Hepatocyte (in vitro differentiated cells): Measurements from ENCODE around the gene PLEKHM3. TPM values are rescaled to one million over a fixed set of nuclear protein-coding genes. Genes with fewer than 3 reads are reported as not detected.

Experiments
- DNase-seq: peaks from one replicate; pipeline ENCODE4 v3.0.0-alpha.2; 2016; ENCODE audit warnings: low spot score
- H2AFZ ChIP-seq: fragments of 200-600 bp; sonication (generic); 2 replicates; pipeline ENCODE4 v1.6.0; 2016; ENCODE audit warnings: antibody characterized with exemption, mild to moderate bottlenecking
- H3K27ac ChIP-seq: fragments of 200-600 bp; sonication (generic); 2 replicates; pipeline ENCODE4 v1.5.1; 2016; ENCODE audit warnings: mild to moderate bottlenecking
- H3K27me3 ChIP-seq: fragments of 200-600 bp; sonication (generic); 2 replicates; pipeline ENCODE4 v1.6.1; 2016
- H3K36me3 ChIP-seq: fragments of 200-600 bp; sonication (generic); replicated peaks from 2 replicates; pipeline ENCODE4 v1.5.1; 2016; ENCODE audit warnings: low read depth; ENCODE audit not compliant: insufficient read depth
- H3K4me1 ChIP-seq: fragments of 200-600 bp; sonication (generic); 2 replicates; pipeline ENCODE4 v1.5.1; 2016; ENCODE audit warnings: mild to moderate bottlenecking, moderate library complexity; ENCODE audit not compliant: insufficient read depth
- H3K4me2 ChIP-seq: fragments of 200-600 bp; sonication (generic); 2 replicates; pipeline ENCODE4 v1.6.0; 2016
- H3K4me3 ChIP-seq: fragments of 200-600 bp; sonication (generic); 2 replicates; pipeline ENCODE4 v1.5.1; 2016; ENCODE audit warnings: mild to moderate bottlenecking
- H3K79me2 ChIP-seq: fragments of 200-600 bp; sonication (generic); 2 replicates; pipeline ENCODE4 v1.6.0; 2017; ENCODE audit warnings: mild to moderate bottlenecking
- H3K9me2 ChIP-seq: fragments of 200-600 bp; sonication (generic); replicated peaks from 2 replicates; pipeline ENCODE4 v1.6.0; 2017; ENCODE audit warnings: mild to moderate bottlenecking; ENCODE audit not compliant: insufficient read depth
- H3K9me3 ChIP-seq: fragments of 200-600 bp; sonication (generic); 2 replicates; pipeline ENCODE4 v1.5.1; 2016; ENCODE audit warnings: low read depth, mild to moderate bottlenecking
- H4K20me1 ChIP-seq: fragments of 200-600 bp; sonication (generic); 2 replicates; pipeline ENCODE4 v1.6.0; 2016; ENCODE audit warnings: mild to moderate bottlenecking; ENCODE audit not compliant: insufficient read depth, poor library complexity, severe bottlenecking
- CTCF ChIP-seq: fragments of 200-600 bp; sonication (generic); IDR thresholded peaks from 2 replicates; pipeline ENCODE4 v1.5.1; 2016; ENCODE audit warnings: antibody characterized with exemption, mild to moderate bottlenecking; ENCODE audit not compliant: poor library complexity
- EZH2 ChIP-seq: fragments of 200-600 bp; sonication (generic); IDR thresholded peaks from 2 replicates; pipeline ENCODE4 v1.6.1; 2016; ENCODE audit warnings: antibody characterized with exemption, mild to moderate bottlenecking, borderline replicate concordance
- EZH2phosphoT487 ChIP-seq: fragments of 200-600 bp; sonication (generic); IDR thresholded peaks from one replicate; pipeline ENCODE4 v1.6.1; 2018; ENCODE audit warnings: antibody characterized with exemption, mild to moderate bottlenecking, low read depth, moderate library complexity; ENCODE audit not compliant: unreplicated experiment, severe bottlenecking
- WGBS: methylation state at CpG from one replicate; pipeline ENCODE4 v1.1.6; 2016; ENCODE audit warnings: low lambda C conversion rate; ENCODE audit errors: missing lambda C conversion rate; 5-methylcytosine and 5-hydroxymethylcytosine counted together
- polyA plus RNA-seq: library from polyadenylated mRNA; unstranded; fragments of >200 nt; fragmentation: Nextera tagmentation; extraction: Ambion mirVana; gene quantifications from 2 replicates; pipeline ENCODE4 v1.2.1, GENCODE V29; 2016
- total RNA-seq: library from RNA; depleted of rRNA; stranded (reverse); fragments of >200 nt; gene quantifications from 2 replicates; pipeline ENCODE4 v1.2.3, GENCODE V29; 2014

Gene PLEKHM3
- total and polyA plus RNA-seq, 2 experiments from 2014 or later: 4.2 to 11.1 TPM

GRCh38 chr2:207993151-207993763 is 32.1 kb downstream of the PLEKHM3 start:
- Histone ChIP-seq H3K9me2 (no peaks in the 10 kb centered on the region), H3K4me2 (no peak overlapping the region), H3K27ac (no peak overlapping the region), H3K36me3 (no peaks in the 10 kb centered on the region), H3K4me3 (no peak overlapping the region), H3K9me3 (no peaks in the 10 kb centered on the region), H3K4me1 (no peaks in the 10 kb centered on the region), H2AFZ (no peak overlapping the region), H3K27me3 (no peaks in the 10 kb centered on the region), H4K20me1 (no peaks in the 10 kb centered on the region), H3K79me2 (peaks cover 10% of the 10 kb centered on the region)
- WGBS: 94% methylated on average over 4 of the region's 4 CpGs
- TF ChIP-seq EZH2phosphoT487: no peak
- TF ChIP-seq CTCF: no peak
- TF ChIP-seq EZH2: no peak
- no peak for DNase-seq

- Histone ChIP-seq H3K36me3 (no peaks in the 10 kb centered on the region), H3K4me2 (no peak overlapping the region), H3K27me3 (no peaks in the 10 kb centered on the region), H3K4me1 (no peaks in the 10 kb centered on the region), H2AFZ (no peak overlapping the region), H3K9me3 (no peaks in the 10 kb centered on the region), H3K9me2 (no peaks in the 10 kb centered on the region), H4K20me1 (no peaks in the 10 kb centered on the region), H3K27ac (no peak overlapping the region), H3K4me3 (no peak overlapping the region), H3K79me2 (peaks cover 17% of the 10 kb centered on the region)
- WGBS: 100% methylated on average over 1 of the region's 1 CpG
- no peak for DNase-seq
- TF ChIP-seq EZH2phosphoT487: no peak
- no peak for TF ChIP-seq CTCF
- no peak for TF ChIP-seq EZH2
Measured at GRCh38 chr2:207991944-207992343, 33.4 kb downstream of the PLEKHM3 start.

DNA sequence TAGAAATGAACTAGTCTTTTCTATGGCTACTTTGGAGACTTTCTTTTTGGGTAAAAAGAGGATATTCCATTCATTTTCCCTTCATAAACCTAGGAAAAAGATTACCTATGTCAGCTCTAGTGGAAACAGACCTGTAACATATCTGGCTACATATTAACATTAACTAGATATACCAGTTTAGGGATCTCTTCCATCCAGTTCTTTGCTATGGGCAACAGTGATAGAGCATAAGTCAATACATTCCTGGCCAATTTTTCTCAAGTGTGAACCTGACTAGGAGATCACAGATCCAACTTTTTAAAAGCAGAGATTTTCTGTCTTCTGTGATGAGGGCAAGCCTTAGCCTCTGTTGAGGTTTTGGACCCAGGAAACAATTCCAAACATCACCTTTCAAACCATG is 34.5 kb downstream of the PLEKHM3 start:
- no peak overlapping the region for H3K4me3 ChIP-seq
- H3K4me2 ChIP-seq: no peak overlapping the region
- TF ChIP-seq EZH2 (no peak), EZH2phosphoT487 (no peak), CTCF (no peak)
- DNase-seq: no peak
- no peak overlapping the region for H3K27ac ChIP-seq
- H3K4me1 ChIP-seq: no peaks in the 10 kb centered on the region
- no peaks in the 10 kb centered on the region for H3K9me2 ChIP-seq
- H3K36me3 ChIP-seq: no peaks in the 10 kb centered on the region
- no peaks in the 10 kb centered on the region for H3K27me3 ChIP-seq
- no peaks in the 10 kb centered on the region for H4K20me1 ChIP-seq
- no peak overlapping the region for H2AFZ ChIP-seq
- no peaks in the 10 kb centered on the region for H3K9me3 ChIP-seq
- peaks cover 22% of the 10 kb centered on the region for H3K79me2 ChIP-seq

DNA sequence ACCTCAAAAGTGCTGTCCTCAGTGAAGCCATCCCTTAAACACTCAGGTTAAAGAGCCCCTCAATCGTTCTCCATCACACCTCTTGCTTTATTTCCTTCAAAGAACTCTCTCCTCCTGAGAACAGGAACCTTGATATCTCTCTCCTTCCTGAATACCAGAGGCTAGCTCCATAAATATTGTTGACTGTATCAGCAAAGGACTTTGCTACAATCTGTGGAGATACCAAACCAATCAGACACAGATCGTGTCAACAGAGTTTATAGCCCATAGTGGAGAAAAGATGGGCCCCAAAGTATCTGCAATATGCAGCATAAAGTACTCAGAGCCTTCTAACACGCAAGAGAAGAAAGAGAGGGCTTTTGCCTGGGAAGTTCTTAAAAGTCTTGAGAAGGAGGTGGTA is 36.4 kb downstream of the PLEKHM3 start:
- Histone ChIP-seq H3K4me3 (no peak overlapping the region), H3K4me2 (no peak overlapping the region), H3K9me3 (no peaks in the 10 kb centered on the region), H3K27ac (peak overlapping the region; percentile 58), H3K27me3 (no peaks in the 10 kb centered on the region), H3K4me1 (no peaks in the 10 kb centered on the region), H2AFZ (no peak overlapping the region), H3K36me3 (no peaks in the 10 kb centered on the region), H3K79me2 (peaks cover 22% of the 10 kb centered on the region), H3K9me2 (no peaks in the 10 kb centered on the region), H4K20me1 (no peaks in the 10 kb centered on the region)
- peak; percentile 28 for DNase-seq
- WGBS: 78% methylated on average over 3 of the region's 3 CpGs
- TF ChIP-seq EZH2phosphoT487 (no peak), EZH2 (no peak), CTCF (no peak)
